Liver (tissue), 9 donors: ENCODE measurements around the gene SGK1. TPM values are rescaled to one million over a fixed set of nuclear protein-coding genes. Genes with fewer than 3 reads are reported as not detected.

ENCODE experiments used
- DNase-seq: peaks from one replicate; pipeline ENCODE4 v3.0.0-alpha.2; 2017; ENCODE audit warnings: low spot score
- H3K27ac ChIP-seq, 2 donors: one replicate each; pipeline ENCODE4 v1.7.0; 2013; ENCODE audit warnings: inconsistent platforms in 2 of 2, low read length in 2 of 2, control low read depth in 1 of 2, low read depth in 1 of 2, mild to moderate bottlenecking in 1 of 2
- H3K27me3 ChIP-seq, 4 donors: one replicate each; pipeline versions ENCODE4 v1.6.1 to v1.7.0; 2013; ENCODE audit warnings: low read length in 3 of 4, inconsistent platforms in 1 of 4, mild to moderate bottlenecking in 1 of 4, moderate library complexity in 1 of 4; ENCODE audit not compliant: control insufficient read depth in 4 of 4, insufficient read depth in 4 of 4
- H3K36me3 ChIP-seq, 4 donors: one replicate each; pipeline versions ENCODE4 v1.6.1 to v1.7.0; 2013; ENCODE audit warnings: low read length in 3 of 4, mild to moderate bottlenecking in 3 of 4, low read depth in 1 of 4, moderate library complexity in 1 of 4; ENCODE audit not compliant: control insufficient read depth in 4 of 4, insufficient read depth in 3 of 4
- H3K4me1 ChIP-seq, 4 donors: one replicate each; pipeline versions ENCODE4 v1.6.1 to v1.7.0; 2013; ENCODE audit warnings: low read length in 3 of 4, mild to moderate bottlenecking in 3 of 4, moderate library complexity in 1 of 4; ENCODE audit not compliant: control insufficient read depth in 4 of 4, insufficient read depth in 4 of 4
- H3K4me3 ChIP-seq, 3 donors: one replicate each; pipeline versions ENCODE4 v1.6.1 to v1.7.0; 2013; ENCODE audit warnings: low read length in 3 of 3, control low read depth in 1 of 3, low read depth in 1 of 3, mild to moderate bottlenecking in 1 of 3
- H3K9ac ChIP-seq, 2 donors: one replicate each; pipeline ENCODE4 v1.7.0; 2013; ENCODE audit warnings: low read length in 2 of 2, mild to moderate bottlenecking in 2 of 2, moderate library complexity in 2 of 2, control low read depth in 1 of 2, low read depth in 1 of 2
- H3K9me3 ChIP-seq, 4 donors: one replicate each; pipeline versions ENCODE4 v1.6.1 to v1.7.0; 2013; ENCODE audit warnings: low read length in 3 of 4; ENCODE audit not compliant: control insufficient read depth in 4 of 4
- FOXA2 ChIP-seq: IDR thresholded peaks from 2 replicates; pipeline ENCODE4 v1.6.1; 2016; ENCODE audit warnings: antibody characterized with exemption
- HNF4G ChIP-seq: IDR thresholded peaks from 2 replicates; pipeline ENCODE4 v1.6.1; 2016; ENCODE audit warnings: antibody characterized with exemption
- RAD21 ChIP-seq, 2 donors: IDR thresholded peaks; 2 replicates each; pipeline ENCODE4 v1.6.1; 2016; ENCODE audit warnings: antibody characterized with exemption in 2 of 2, mild to moderate bottlenecking in 2 of 2
- SP1 ChIP-seq: IDR thresholded peaks from 2 replicates; pipeline ENCODE4 v1.6.1; 2018; ENCODE audit warnings: antibody characterized with exemption, mild to moderate bottlenecking
- TAF1 ChIP-seq: conservative IDR thresholded peaks from 2 replicates; pipeline ENCODE4 v1.6.1; 2016; ENCODE audit warnings: antibody characterized with exemption, mild to moderate bottlenecking
- WGBS: extraction: QIAGEN DNeasy Blood & Tissue Kit; methylation state at CpG from one replicate; pipeline ENCODE4 v1.1.7; 2013; 5-methylcytosine and 5-hydroxymethylcytosine counted together
- polyA plus RNA-seq, 2 donors: library from polyadenylated mRNA; stranded (reverse) in 1 of 2; unstranded in 1 of 2; fragments of 200-250 nt in 1 of 2; fragments of >200 nt in 1 of 2; fragmentation: Nextera tagmentation in 1 of 2; extraction: Ambion mirVana in 1 of 2; gene quantifications; one replicate each; pipeline versions ENCODE4 v1.2.1 to v1.2.3, GENCODE V29; 2013 to 2015
- total RNA-seq, 2 donors: library from RNA; depleted of rRNA; stranded (reverse); fragments of >200 nt; gene quantifications; one replicate each; pipeline ENCODE4 v1.2.3, GENCODE V29; 2014
- TF ChIP-seq, protein P1 (sequence below): IDR thresholded peaks from 2 replicates; pipeline ENCODE4 v1.6.1; 2016; ENCODE audit warnings: antibody characterized with exemption, mild to moderate bottlenecking
- TF ChIP-seq, protein P2 (sequence below): IDR thresholded peaks from 2 replicates; pipeline ENCODE4 v1.6.1; 2016; ENCODE audit warnings: antibody characterized with exemption
- TF ChIP-seq, protein P3 (sequence below): IDR thresholded peaks from 2 replicates; pipeline ENCODE4 v1.6.1; 2016; ENCODE audit warnings: antibody characterized with exemption
- donor health status: healthy.
- donor health status: healthy.
- donor health status: healthy.
- donor health status: healthy.
- donor health status: healthy.

SGK1 gene
- total and polyA plus RNA-seq, 4 donors = 28.0 to 113 (median 35.4) TPM

DNA sequence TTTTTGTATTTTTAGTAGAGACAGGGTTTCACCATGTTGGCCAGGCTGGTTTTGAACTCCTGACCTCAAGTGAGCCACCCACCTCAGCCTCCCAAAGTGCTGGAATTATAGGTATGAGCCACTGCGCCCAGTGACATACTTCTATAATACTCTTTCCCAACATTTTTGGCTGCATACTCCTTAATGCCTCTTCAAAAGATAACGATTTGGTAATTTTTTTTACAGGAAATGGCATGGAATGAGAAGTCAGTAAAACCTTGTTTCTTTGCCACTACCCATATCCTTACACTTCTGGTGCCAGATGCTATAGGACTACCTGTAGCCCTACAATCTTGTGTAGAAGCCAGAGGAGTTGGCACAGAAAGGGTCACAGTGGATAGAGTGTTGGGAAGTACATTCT, 41.4 kb upstream of the SGK1 start (continued):
- TF ChIP-seq, protein P1, sequence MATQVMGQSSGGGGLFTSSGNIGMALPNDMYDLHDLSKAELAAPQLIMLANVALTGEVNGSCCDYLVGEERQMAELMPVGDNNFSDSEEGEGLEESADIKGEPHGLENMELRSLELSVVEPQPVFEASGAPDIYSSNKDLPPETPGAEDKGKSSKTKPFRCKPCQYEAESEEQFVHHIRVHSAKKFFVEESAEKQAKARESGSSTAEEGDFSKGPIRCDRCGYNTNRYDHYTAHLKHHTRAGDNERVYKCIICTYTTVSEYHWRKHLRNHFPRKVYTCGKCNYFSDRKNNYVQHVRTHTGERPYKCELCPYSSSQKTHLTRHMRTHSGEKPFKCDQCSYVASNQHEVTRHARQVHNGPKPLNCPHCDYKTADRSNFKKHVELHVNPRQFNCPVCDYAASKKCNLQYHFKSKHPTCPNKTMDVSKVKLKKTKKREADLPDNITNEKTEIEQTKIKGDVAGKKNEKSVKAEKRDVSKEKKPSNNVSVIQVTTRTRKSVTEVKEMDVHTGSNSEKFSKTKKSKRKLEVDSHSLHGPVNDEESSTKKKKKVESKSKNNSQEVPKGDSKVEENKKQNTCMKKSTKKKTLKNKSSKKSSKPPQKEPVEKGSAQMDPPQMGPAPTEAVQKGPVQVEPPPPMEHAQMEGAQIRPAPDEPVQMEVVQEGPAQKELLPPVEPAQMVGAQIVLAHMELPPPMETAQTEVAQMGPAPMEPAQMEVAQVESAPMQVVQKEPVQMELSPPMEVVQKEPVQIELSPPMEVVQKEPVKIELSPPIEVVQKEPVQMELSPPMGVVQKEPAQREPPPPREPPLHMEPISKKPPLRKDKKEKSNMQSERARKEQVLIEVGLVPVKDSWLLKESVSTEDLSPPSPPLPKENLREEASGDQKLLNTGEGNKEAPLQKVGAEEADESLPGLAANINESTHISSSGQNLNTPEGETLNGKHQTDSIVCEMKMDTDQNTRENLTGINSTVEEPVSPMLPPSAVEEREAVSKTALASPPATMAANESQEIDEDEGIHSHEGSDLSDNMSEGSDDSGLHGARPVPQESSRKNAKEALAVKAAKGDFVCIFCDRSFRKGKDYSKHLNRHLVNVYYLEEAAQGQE = no peak
- TF ChIP-seq, protein P2, sequence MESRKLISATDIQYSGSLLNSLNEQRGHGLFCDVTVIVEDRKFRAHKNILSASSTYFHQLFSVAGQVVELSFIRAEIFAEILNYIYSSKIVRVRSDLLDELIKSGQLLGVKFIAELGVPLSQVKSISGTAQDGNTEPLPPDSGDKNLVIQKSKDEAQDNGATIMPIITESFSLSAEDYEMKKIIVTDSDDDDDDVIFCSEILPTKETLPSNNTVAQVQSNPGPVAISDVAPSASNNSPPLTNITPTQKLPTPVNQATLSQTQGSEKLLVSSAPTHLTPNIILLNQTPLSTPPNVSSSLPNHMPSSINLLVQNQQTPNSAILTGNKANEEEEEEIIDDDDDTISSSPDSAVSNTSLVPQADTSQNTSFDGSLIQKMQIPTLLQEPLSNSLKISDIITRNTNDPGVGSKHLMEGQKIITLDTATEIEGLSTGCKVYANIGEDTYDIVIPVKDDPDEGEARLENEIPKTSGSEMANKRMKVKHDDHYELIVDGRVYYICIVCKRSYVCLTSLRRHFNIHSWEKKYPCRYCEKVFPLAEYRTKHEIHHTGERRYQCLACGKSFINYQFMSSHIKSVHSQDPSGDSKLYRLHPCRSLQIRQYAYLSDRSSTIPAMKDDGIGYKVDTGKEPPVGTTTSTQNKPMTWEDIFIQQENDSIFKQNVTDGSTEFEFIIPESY = no peak
- no peak for TF ChIP-seq SP1

DNA sequence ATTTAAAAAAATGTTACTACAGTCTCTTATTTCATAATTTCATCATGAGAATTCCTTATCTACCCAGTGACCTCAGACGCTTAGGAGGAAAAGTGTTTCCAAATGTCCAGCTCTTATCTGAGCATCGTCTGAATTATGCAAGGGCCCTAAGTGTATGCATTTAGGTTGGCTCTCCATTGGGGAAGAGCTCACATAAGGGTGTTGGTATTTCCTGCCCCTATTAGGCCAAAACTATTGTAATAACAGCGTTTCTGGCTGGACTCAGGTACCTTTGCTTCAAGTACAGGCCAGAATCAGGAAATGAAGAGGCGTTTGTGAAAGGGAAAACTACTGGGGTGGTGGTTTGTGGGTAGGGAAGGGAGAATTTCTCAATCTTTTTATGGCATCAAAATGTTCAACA, 40.4 kb upstream of the SGK1 start:
- Histone ChIP-seq H3K27me3 (no peaks in the 10 kb centered on the region), H3K27ac (no peak overlapping the region), H3K36me3 (no peaks in the 10 kb centered on the region), H3K4me1 (no peaks in the 10 kb centered on the region), H3K9me3 (no peaks in the 10 kb centered on the region), H3K4me3 (no peak overlapping the region), H3K9ac (no peak overlapping the region)
- no peak for DNase-seq
- no peak for TF ChIP-seq TAF1
- TF ChIP-seq, protein P3, sequence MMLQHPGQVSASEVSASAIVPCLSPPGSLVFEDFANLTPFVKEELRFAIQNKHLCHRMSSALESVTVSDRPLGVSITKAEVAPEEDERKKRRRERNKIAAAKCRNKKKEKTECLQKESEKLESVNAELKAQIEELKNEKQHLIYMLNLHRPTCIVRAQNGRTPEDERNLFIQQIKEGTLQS = no peak
- TF ChIP-seq, protein P2 = no peak
- TF ChIP-seq RAD21 (IDR thresholded peaks at IDR 0.05) = no peak
- no peak for TF ChIP-seq FOXA2
- TF ChIP-seq HNF4G = no peak
- TF ChIP-seq, protein P1 = no peak
- 64% methylated on average over 4 of the region's 4 CpGs for WGBS
